Uterus (tissue), 4 donors: Measurements from ENCODE around the gene KCNH3. TPM values are rescaled to one million over a fixed set of nuclear protein-coding genes. Genes with fewer than 3 reads are reported as not detected.
A peak's percentile ranks its signal among the peaks of the same experiment; 100 is the strongest.

ENCODE experiments used
- DNase-seq, 2 donors: peaks; one replicate each; pipeline ENCODE4 v3.0.0-alpha.2; 2019 to 2020
- H3K27ac ChIP-seq, 2 donors: fragments of 200-600 bp; sonication (generic); 1 replicate in 1 of 2; 2 replicates in 1 of 2; pipeline ENCODE4 v1.5.1; 2016 to 2018
- H3K27me3 ChIP-seq, 2 donors: fragments of 200-600 bp; sonication (generic); one replicate each; pipeline ENCODE4 v1.5.1; 2018 to 2019; ENCODE audit warnings: control low read depth in 1 of 2
- H3K36me3 ChIP-seq, 2 donors: fragments of 200-600 bp; sonication (generic); one replicate each; pipeline ENCODE4 v1.5.1; 2019; ENCODE audit warnings: control low read depth in 1 of 2
- H3K4me1 ChIP-seq, 2 donors: fragments of 200-600 bp; sonication (generic); one replicate each; pipeline ENCODE4 v1.5.1; 2018 to 2019; ENCODE audit warnings: control low read depth in 1 of 2
- H3K4me3 ChIP-seq, 2 donors: fragments of 200-600 bp; sonication (generic); 1 replicate in 1 of 2; 2 replicates in 1 of 2; pipeline ENCODE4 v1.5.1; 2018 to 2019; ENCODE audit warnings: mild to moderate bottlenecking in 1 of 2
- H3K9me3 ChIP-seq, 2 donors: fragments of 200-600 bp; sonication (generic); one replicate each; pipeline ENCODE4 v1.5.1; 2019; ENCODE audit warnings: control low read depth in 1 of 2
- CTCF ChIP-seq, 4 experiments: fragments of 200-600 bp in 2 of 4; fragments of 450-650 bp in 2 of 4; sonication (generic) in 2 of 4; IDR thresholded peaks; one replicate each; pipeline ENCODE4 v1.5.1; 2016 to 2019; ENCODE audit warnings: antibody characterized with exemption in 4 of 4, mild to moderate bottlenecking in 2 of 4, moderate library complexity in 1 of 4
- POLR2A ChIP-seq, 2 donors: fragments of 450-650 bp; IDR thresholded peaks; one replicate each; pipeline ENCODE4 v1.6.1; 2016; ENCODE audit warnings: antibody characterized with exemption in 2 of 2, mild to moderate bottlenecking in 1 of 2, moderate library complexity in 1 of 2
- intact Hi-C: fragments of 100-400 bp; cut with DNase I; formaldehyde crosslinking; loops from one replicate; pipeline ENCODE4 v1.15.1; 2023; ENCODE audit warnings: low total_unique reads
- total RNA-seq, 4 donors: library from RNA; depleted of rRNA in 3 of 4; stranded (reverse); fragments of >200 nt in 3 of 4; gene quantifications; one replicate each; pipeline versions ENCODE4 v1.1.0 to v1.2.4, GENCODE V29; 2014 to 2023
- donor health status: DM: yes; HTN: yes; CAD: no.

The KCNH3 gene
- total RNA-seq, 4 donors from 2014 or later = under 0.01 to 1.7 (median 0.43) TPM; not detected in 1

DNA sequence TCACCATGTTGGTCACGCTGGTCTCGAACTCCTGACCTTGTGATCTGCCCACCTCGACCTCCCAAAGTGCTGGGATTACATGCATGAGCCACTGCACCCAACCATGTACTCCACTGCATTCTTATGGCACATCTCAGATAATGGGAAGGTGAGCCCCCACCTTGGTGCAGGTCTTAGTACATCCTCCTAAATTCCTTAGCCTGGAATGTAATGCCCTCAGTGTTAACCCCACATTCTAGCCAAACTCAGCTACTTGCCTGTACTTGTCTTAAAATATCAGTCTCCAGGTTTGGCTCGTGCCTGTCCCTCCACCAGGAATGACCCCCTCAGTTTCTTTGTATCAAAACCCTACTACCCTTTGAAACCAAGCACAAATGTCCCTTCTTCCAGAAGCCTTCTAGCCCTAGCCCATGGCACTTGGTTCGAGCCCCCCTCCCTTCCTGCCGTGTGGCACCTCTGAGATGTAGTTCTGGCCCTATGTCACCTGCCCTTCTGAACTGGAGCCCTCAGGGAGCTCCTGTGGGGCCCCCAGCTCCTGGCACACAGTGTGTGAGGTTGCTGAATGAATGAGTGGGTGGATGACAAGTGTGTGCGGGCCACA is 8.4 kb downstream of the KCNH3 start:
- no peaks in the 10 kb centered on the region for H3K9me3 ChIP-seq
- DNase-seq = no peak
- H3K36me3 ChIP-seq = no peaks in the 10 kb centered on the region
- H3K4me1 ChIP-seq = no peaks in the 10 kb centered on the region
- H3K27ac ChIP-seq = no peak overlapping the region
- TF ChIP-seq POLR2A (IDR thresholded peaks at IDR 0.05) = no peak
- TF ChIP-seq CTCF (IDR thresholded peaks at IDR 0.05) = no peak
- no peaks in the 10 kb centered on the region for H3K27me3 ChIP-seq
- no peak overlapping the region for H3K4me3 ChIP-seq
- intact Hi-C loops = no loop called here

- no peaks in the 10 kb centered on the region for H3K27me3 ChIP-seq
- intact Hi-C loops = no loop called here
- no peaks in the 10 kb centered on the region for H3K9me3 ChIP-seq
- H3K4me3 ChIP-seq = peak overlapping the region; percentile 13 to 20
- H3K4me1 ChIP-seq = no peaks in the 10 kb centered on the region
- no peak overlapping the region for H3K27ac ChIP-seq
- DNase-seq = no peak
- TF ChIP-seq POLR2A (IDR thresholded peaks at IDR 0.05) = no peak
- no peak for TF ChIP-seq CTCF (IDR thresholded peaks at IDR 0.05)
- H3K36me3 ChIP-seq = no peaks in the 10 kb centered on the region
Observed at GRCh38 chr12:49548481-49548821, 9.6 kb downstream of the KCNH3 start.

- intact Hi-C loops = no loop called here
- Histone ChIP-seq H3K27ac (no peak overlapping the region), H3K4me1 (no peaks in the 10 kb centered on the region), H3K9me3 (no peaks in the 10 kb centered on the region), H3K27me3 (no peaks in the 10 kb centered on the region), H3K4me3 (peak overlapping the region; percentile 13 to 20), H3K36me3 (no peaks in the 10 kb centered on the region)
- DNase-seq = no peak
- TF ChIP-seq CTCF (IDR thresholded peaks at IDR 0.05) = peak in 3 of 4 experiments; percentile 10 to 38 (median 21)
- TF ChIP-seq POLR2A (IDR thresholded peaks at IDR 0.05) = no peak
Observed at GRCh38 chr12:49548822-49549648, 10.2 kb downstream of the KCNH3 start.

DNA sequence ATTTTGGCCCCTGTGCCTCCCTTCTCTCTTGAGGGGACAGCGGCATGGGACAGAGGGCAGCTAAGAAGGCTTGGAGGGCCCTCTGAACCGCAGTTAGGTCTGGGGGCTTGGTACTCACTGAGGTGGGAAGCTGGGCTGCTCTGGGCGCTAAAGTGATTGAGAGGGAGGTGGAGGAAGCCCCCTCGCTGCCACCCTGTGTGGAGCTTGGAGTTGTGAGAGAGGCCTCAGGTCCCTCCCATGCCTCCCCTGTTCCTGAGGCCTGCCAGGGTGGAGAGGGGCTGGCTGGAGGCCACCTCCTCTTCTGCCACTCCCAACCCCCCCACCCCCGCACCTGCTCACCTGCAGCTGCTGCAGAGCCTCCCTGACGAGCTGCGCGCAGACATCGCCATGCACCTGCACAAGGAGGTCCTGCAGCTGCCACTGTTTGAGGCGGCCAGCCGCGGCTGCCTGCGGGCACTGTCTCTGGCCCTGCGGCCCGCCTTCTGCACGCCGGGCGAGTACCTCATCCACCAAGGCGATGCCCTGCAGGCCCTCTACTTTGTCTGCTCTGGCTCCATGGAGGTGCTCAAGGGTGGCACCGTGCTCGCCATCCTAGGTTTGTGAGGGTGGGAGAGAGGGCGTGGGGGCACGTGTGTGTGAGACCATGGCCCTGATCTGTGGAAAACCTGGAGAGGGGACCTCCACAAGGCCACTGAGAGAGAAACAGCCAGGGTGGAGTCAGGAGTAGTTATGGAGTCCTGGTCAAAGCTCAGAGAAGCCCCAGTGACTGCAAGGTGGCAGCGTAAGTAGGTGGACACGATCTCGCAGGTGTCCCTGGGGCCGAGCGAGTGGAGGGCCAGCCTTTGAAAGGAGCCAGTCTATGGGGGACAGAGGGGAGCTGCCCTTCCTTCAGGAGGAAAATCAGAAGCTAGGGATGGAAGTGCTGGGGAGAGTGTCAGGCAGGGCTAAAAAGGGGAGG is 11.2 kb downstream of the KCNH3 start:
- H3K4me3 ChIP-seq = no peak overlapping the region
- intact Hi-C loops = no loop called here
- no peak overlapping the region for H3K27ac ChIP-seq
- DNase-seq = no peak
- H3K4me1 ChIP-seq = no peaks in the 10 kb centered on the region
- no peak for TF ChIP-seq CTCF (IDR thresholded peaks at IDR 0.05)
- no peak for TF ChIP-seq POLR2A (IDR thresholded peaks at IDR 0.05)
- no peaks in the 10 kb centered on the region for H3K27me3 ChIP-seq
- H3K36me3 ChIP-seq = no peaks in the 10 kb centered on the region
- no peaks in the 10 kb centered on the region for H3K9me3 ChIP-seq
